Measurements from ENCODE around the gene CHCHD3. TPM values are rescaled to one million over a fixed set of nuclear protein-coding genes. Genes with fewer than 3 reads are reported as not detected.

CHCHD3 gene
- polyA plus RNA-seq, 2 of the 4 experiments (the other 2 are of a cell fraction), result 96.7 to 139 TPM

DNA sequence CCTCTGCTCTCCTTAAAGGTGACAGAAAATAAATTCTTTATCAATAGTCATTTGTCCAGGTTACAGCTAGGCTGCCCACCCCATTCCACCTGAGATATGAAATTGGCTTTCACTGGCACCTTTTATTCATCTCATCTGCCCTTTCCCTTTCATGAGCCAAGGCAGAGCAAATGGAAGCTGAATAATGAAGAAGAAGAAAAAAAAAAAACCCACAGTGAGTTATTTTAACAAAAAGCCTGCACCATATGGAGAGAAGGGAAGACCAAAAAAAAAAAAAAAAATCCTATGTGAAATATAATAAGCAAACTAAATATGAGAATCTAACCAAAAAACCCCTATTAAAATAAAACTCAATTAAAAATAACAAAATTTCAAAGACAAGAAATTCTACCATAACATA lies 59.2 kb downstream of the CHCHD3 start:
- no peak for DNase-seq (ENCODE audit: low read depth in 1 of 2, low spot score in 1 of 2)
- Histone ChIP-seq H3K4me2 (no peak overlapping the region), H3K9me3 (no peaks in the 10 kb centered on the region; the same call in 2 of the 3 replicates), H3K27ac (no peak overlapping the region), H3K4me3 (no peak overlapping the region), H3K4me1 (no peaks in the 10 kb centered on the region)
- FAIRE-seq, result no peak
- TF ChIP-seq, protein P1, sequence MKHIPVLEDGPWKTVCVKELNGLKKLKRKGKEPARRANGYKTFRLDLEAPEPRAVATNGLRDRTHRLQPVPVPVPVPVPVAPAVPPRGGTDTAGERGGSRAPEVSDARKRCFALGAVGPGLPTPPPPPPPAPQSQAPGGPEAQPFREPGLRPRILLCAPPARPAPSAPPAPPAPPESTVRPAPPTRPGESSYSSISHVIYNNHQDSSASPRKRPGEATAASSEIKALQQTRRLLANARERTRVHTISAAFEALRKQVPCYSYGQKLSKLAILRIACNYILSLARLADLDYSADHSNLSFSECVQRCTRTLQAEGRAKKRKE (CRISPR knock-in tag; IDR thresholded peaks at IDR 0.05; ENCODE audit: low read depth), result no peak
- TF ChIP-seq EHMT2 (IDR thresholded peaks at IDR 0.05; ENCODE audit: low read depth) (no peak), ZNF302 (CRISPR knock-in tag; IDR thresholded peaks at IDR 0.05) (no peak), RNF2 (IDR thresholded peaks at IDR 0.05; ENCODE audit: borderline replicate concordance, low read depth) (no peak), SMC3 (IDR thresholded peaks at IDR 0.05) (no peak), JUNB (IDR thresholded peaks at IDR 0.05) (no peak), EP300 (IDR thresholded peaks at IDR 0.05) (no peak), HOXA7 (CRISPR knock-in tag; IDR thresholded peaks at IDR 0.05) (no peak), FOXS1 (CRISPR knock-in tag; IDR thresholded peaks at IDR 0.05) (no peak), BHLHE40 (IDR thresholded peaks at IDR 0.05; ENCODE audit: low read depth, low read length) (no peak), HOXB13 (CRISPR knock-in tag; IDR thresholded peaks at IDR 0.05; ENCODE audit: low read depth) (no peak), GATA3 (IDR thresholded peaks at IDR 0.05; ENCODE audit: borderline replicate concordance) (no peak), NFE2L2 (conservative IDR thresholded peaks at IDR 0.05; ENCODE audit: low read length) (no peak)
- TF ChIP-seq, protein P2, sequence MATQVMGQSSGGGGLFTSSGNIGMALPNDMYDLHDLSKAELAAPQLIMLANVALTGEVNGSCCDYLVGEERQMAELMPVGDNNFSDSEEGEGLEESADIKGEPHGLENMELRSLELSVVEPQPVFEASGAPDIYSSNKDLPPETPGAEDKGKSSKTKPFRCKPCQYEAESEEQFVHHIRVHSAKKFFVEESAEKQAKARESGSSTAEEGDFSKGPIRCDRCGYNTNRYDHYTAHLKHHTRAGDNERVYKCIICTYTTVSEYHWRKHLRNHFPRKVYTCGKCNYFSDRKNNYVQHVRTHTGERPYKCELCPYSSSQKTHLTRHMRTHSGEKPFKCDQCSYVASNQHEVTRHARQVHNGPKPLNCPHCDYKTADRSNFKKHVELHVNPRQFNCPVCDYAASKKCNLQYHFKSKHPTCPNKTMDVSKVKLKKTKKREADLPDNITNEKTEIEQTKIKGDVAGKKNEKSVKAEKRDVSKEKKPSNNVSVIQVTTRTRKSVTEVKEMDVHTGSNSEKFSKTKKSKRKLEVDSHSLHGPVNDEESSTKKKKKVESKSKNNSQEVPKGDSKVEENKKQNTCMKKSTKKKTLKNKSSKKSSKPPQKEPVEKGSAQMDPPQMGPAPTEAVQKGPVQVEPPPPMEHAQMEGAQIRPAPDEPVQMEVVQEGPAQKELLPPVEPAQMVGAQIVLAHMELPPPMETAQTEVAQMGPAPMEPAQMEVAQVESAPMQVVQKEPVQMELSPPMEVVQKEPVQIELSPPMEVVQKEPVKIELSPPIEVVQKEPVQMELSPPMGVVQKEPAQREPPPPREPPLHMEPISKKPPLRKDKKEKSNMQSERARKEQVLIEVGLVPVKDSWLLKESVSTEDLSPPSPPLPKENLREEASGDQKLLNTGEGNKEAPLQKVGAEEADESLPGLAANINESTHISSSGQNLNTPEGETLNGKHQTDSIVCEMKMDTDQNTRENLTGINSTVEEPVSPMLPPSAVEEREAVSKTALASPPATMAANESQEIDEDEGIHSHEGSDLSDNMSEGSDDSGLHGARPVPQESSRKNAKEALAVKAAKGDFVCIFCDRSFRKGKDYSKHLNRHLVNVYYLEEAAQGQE (IDR thresholded peaks at IDR 0.05), result no peak
- ChIA-PET CTCF (interaction anchor here (0.9 kb wide), 1 partner anchor 33 kb away, joined by 3 read pairs; no protein-coding TSS in a partner anchor), POLR2A (no interaction called here)
- no peak for ATAC-seq

DNA sequence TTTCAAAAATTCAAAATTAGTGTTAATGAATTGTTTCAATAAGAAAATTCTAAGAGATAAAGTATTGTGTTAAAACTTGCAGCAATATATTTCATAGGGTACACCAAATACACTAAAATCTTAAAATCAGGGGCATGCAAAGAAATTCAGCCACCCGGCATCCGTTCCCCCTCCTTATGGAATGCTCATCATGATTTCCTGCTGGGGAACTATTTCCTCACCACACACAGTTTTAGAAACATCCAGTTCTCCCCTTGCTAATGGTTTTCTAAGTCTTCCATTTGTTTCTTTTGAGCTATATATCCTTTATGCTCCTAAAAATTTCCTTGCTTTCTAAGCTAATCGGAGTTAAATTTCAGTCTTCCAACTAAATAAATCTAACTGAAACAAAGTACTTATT lies 60.7 kb downstream of the CHCHD3 start:
- no peak for ATAC-seq
- H3K4me2 ChIP-seq, result no peak overlapping the region
- CTCF ChIA-PET, result no interaction called here
- no peak for DNase-seq (ENCODE audit: low read depth in 1 of 2, low spot score in 1 of 2)
- H3K4me3 ChIP-seq, result no peak overlapping the region
- FAIRE-seq, result peak; percentile 18
- 73% methylated on average over 3 of the region's 3 CpGs for WGBS (ENCODE audit: missing lambda C conversion rate)
- no peaks in the 10 kb centered on the region for H3K9me3 ChIP-seq
- no peaks in the 10 kb centered on the region for H3K4me1 ChIP-seq
- no peak overlapping the region for H3K27ac ChIP-seq
- TF ChIP-seq NPAS2 (CRISPR knock-in tag; IDR thresholded peaks at IDR 0.05; ENCODE audit: borderline replicate concordance), result no peak
- no peak for TF ChIP-seq ESRRA (IDR thresholded peaks at IDR 0.05; ENCODE audit: borderline replicate concordance, low read length)
- TF ChIP-seq, protein P3, sequence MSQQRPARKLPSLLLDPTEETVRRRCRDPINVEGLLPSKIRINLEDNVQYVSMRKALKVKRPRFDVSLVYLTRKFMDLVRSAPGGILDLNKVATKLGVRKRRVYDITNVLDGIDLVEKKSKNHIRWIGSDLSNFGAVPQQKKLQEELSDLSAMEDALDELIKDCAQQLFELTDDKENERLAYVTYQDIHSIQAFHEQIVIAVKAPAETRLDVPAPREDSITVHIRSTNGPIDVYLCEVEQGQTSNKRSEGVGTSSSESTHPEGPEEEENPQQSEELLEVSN (IDR thresholded peaks at IDR 0.05; ENCODE audit: borderline replicate concordance, low read depth), result no peak
- no peak for TF ChIP-seq FOXS1 (CRISPR knock-in tag; IDR thresholded peaks at IDR 0.05)
- TF ChIP-seq RAD21 (conservative IDR thresholded peaks at IDR 0.05 in 1 of 2, IDR thresholded peaks at IDR 0.05 in 1 of 2), result no peak
- no peak for TF ChIP-seq EP300 (IDR thresholded peaks at IDR 0.05)
- TF ChIP-seq JUN (IDR thresholded peaks at IDR 0.05), result no peak
- TF ChIP-seq MAFK (IDR thresholded peaks at IDR 0.05; ENCODE audit: partially characterized antibody), result no peak
- TF ChIP-seq RARB (CRISPR knock-in tag; IDR thresholded peaks at IDR 0.05), result no peak
- no peak for TF ChIP-seq SREBF2 (IDR thresholded peaks at IDR 0.05)
- TF ChIP-seq, protein P4, sequence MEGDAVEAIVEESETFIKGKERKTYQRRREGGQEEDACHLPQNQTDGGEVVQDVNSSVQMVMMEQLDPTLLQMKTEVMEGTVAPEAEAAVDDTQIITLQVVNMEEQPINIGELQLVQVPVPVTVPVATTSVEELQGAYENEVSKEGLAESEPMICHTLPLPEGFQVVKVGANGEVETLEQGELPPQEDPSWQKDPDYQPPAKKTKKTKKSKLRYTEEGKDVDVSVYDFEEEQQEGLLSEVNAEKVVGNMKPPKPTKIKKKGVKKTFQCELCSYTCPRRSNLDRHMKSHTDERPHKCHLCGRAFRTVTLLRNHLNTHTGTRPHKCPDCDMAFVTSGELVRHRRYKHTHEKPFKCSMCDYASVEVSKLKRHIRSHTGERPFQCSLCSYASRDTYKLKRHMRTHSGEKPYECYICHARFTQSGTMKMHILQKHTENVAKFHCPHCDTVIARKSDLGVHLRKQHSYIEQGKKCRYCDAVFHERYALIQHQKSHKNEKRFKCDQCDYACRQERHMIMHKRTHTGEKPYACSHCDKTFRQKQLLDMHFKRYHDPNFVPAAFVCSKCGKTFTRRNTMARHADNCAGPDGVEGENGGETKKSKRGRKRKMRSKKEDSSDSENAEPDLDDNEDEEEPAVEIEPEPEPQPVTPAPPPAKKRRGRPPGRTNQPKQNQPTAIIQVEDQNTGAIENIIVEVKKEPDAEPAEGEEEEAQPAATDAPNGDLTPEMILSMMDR (IDR thresholded peaks at IDR 0.05), result no peak
- POLR2A ChIA-PET, result no interaction called here
